Type B pancreatic cell (in vitro differentiated cells): ENCODE results near the gene SPOCK1. TPM values are rescaled to one million over a fixed set of nuclear protein-coding genes. Genes with fewer than 3 reads are reported as not detected.

Experiments
- DNase-seq: peaks from one replicate; pipeline ENCODE4 v3.0.0; 2021; ENCODE audit warnings: mixed read lengths; ENCODE audit not compliant: unreplicated experiment; ENCODE audit errors: extremely low spot score
- H3K27ac Mint-ChIP-seq: 2 replicates; pipeline ENCODE4 v1.8.0; 2021; ENCODE audit warnings: mild to moderate bottlenecking, mixed read lengths
- H3K27me3 Mint-ChIP-seq: 2 replicates; pipeline ENCODE4 v1.8.0; 2021; ENCODE audit warnings: mixed read lengths
- H3K36me3 Mint-ChIP-seq: 2 replicates; pipeline ENCODE4 v1.8.0; 2021; ENCODE audit warnings: mixed read lengths
- H3K4me1 Mint-ChIP-seq: one replicate; pipeline ENCODE4 v1.8.0; 2021; ENCODE audit warnings: mixed read lengths; ENCODE audit not compliant: unreplicated experiment
- H3K4me3 Mint-ChIP-seq: 2 replicates; pipeline ENCODE4 v1.8.0; 2021; ENCODE audit warnings: mild to moderate bottlenecking, mixed read lengths
- H3K9me3 Mint-ChIP-seq: 2 replicates; pipeline ENCODE4 v1.8.0; 2021; ENCODE audit warnings: mixed read lengths
- total RNA-seq: library from RNA; stranded (reverse); gene quantifications from 2 replicates; pipeline ENCODE4 v1.2.1, GENCODE V29; 2021; ENCODE audit warnings: low replicate concordance
- TF ChIP-seq, protein P1 (sequence below): fragments of 200-600 bp; sonication (generic); conservative IDR thresholded peaks from 2 replicates; pipeline ENCODE4 v1.5.0; 2021; ENCODE audit warnings: antibody characterized with exemption, mild to moderate bottlenecking

The SPOCK1 gene
- total RNA-seq, 1 donor from 2014 or later = 45.1 TPM

DNA sequence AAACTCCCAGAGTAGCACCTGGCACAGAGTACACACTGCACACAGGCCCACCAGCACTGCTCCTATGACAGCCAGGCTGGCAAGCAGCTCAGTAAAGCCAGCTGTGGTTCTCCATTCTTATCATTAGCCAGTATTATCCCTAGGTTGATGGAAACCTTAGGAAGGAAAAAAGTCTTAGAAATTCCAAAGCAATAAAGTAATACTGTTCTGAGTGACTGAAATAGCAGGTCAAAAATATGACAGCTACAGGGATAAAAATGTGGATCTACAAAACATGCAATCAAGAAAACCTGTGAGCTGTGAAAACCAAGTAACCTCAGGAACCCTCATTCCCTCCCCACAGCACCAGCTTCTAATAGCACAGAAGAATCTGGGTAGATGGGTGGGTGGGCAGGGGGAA, 403.5 kb downstream of the SPOCK1 start:
- no peak overlapping the region for H3K4me3 Mint-ChIP-seq
- TF ChIP-seq, protein P1, sequence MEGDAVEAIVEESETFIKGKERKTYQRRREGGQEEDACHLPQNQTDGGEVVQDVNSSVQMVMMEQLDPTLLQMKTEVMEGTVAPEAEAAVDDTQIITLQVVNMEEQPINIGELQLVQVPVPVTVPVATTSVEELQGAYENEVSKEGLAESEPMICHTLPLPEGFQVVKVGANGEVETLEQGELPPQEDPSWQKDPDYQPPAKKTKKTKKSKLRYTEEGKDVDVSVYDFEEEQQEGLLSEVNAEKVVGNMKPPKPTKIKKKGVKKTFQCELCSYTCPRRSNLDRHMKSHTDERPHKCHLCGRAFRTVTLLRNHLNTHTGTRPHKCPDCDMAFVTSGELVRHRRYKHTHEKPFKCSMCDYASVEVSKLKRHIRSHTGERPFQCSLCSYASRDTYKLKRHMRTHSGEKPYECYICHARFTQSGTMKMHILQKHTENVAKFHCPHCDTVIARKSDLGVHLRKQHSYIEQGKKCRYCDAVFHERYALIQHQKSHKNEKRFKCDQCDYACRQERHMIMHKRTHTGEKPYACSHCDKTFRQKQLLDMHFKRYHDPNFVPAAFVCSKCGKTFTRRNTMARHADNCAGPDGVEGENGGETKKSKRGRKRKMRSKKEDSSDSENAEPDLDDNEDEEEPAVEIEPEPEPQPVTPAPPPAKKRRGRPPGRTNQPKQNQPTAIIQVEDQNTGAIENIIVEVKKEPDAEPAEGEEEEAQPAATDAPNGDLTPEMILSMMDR = no peak
- H3K27ac Mint-ChIP-seq = no peak overlapping the region
- peaks cover 12% of the 10 kb centered on the region for H3K27me3 Mint-ChIP-seq
- H3K36me3 Mint-ChIP-seq = no peaks in the 10 kb centered on the region
- H3K4me1 Mint-ChIP-seq = peaks cover 19% of the 10 kb centered on the region
- H3K9me3 Mint-ChIP-seq = no peaks in the 10 kb centered on the region
- DNase-seq = no peak

DNA sequence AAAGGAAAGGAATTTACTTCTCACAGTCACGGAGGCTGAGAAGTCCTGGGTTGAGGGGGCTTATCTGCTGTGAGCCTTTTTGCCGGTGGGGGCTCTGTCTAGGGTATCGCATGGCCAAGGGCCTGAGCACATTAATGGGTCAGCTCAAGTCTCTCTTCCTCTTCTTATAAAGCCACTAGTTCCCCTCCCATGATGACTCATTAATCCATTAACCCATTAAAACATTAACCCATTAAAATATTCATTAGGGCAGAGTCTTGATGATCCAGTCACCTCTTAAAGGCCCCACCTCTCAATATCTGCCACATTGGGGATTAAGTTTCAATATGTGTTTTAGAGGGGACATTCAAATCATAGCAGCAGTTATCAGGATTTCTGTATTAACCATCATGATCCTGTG, 406.3 kb downstream of the SPOCK1 start:
- no peaks in the 10 kb centered on the region for H3K36me3 Mint-ChIP-seq
- TF ChIP-seq, protein P1 = no peak
- no peak for DNase-seq
- H3K27me3 Mint-ChIP-seq = peaks cover 8% of the 10 kb centered on the region
- H3K27ac Mint-ChIP-seq = no peak overlapping the region
- peaks cover 19% of the 10 kb centered on the region for H3K4me1 Mint-ChIP-seq
- H3K4me3 Mint-ChIP-seq = no peak overlapping the region
- H3K9me3 Mint-ChIP-seq = no peaks in the 10 kb centered on the region

DNA sequence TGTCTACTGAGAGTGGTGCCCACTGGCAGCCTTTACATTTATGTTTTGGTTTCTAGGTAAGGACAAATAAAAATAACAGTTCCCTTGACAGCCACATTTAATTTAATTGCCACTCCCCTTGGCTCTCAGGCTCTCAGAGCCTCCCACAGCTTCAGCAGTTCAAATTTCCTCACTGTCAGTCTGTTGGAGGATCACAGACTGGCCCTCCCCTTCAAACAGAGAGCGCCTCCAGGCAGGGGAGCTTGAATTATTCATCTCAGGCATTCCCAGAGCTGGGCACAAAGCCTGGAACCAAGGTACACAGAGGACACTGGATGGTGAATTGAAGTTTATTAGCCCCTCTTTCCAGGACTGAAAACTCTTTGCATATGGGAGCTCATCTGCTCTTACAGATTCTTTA, 407.7 kb downstream of the SPOCK1 start:
- DNase-seq = no peak
- H3K9me3 Mint-ChIP-seq = no peaks in the 10 kb centered on the region
- H3K27me3 Mint-ChIP-seq = peaks cover 14% of the 10 kb centered on the region
- H3K4me3 Mint-ChIP-seq = no peak overlapping the region
- peaks cover 19% of the 10 kb centered on the region for H3K4me1 Mint-ChIP-seq
- no peak overlapping the region for H3K27ac Mint-ChIP-seq
- TF ChIP-seq, protein P1 = no peak
- no peaks in the 10 kb centered on the region for H3K36me3 Mint-ChIP-seq

DNA sequence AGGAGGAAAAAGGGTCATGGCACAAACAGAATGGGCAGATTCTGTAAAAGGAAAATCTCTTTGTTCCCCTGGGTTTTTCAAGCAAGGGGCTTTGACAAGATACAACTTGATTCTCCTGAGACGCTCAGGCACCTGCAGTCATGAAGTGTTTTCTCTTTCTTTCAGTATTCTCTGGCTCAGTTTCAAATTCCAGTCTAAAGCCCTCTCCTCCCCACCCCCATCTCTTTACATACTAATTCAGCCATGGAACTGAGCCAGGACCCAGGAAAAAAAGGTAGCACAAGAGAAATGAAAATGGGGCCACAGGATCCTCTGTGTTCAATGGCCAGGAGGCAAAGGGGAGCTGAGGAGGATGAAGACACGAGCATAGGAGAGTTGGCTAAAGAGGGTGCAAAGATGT, 408.4 kb downstream of the SPOCK1 start:
- no peak overlapping the region for H3K4me3 Mint-ChIP-seq

DNA sequence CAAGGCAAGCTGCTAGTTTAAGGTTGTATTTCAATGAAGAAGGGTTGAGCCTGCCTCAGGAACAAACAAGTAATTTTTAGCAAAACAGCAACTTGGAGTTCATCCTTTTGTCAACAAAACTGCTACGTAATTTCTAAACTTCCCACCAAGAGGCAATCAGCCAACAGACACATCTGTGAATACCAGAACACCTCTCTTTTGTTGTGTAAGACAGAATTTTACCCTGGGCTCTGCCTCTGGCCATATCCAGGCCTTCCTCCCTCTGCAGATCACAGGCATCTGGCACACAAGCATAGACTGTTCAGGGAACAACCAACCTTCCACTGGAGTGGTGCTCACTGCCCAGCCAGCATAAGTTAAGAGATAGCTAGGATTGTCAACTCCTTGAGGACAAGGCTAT, 409.0 kb downstream of the SPOCK1 start:
- no peak for DNase-seq
- H3K27ac Mint-ChIP-seq = no peak overlapping the region
- H3K4me3 Mint-ChIP-seq = no peak overlapping the region
- no peaks in the 10 kb centered on the region for H3K36me3 Mint-ChIP-seq
- H3K27me3 Mint-ChIP-seq = peaks cover 24% of the 10 kb centered on the region
- no peaks in the 10 kb centered on the region for H3K9me3 Mint-ChIP-seq
- peaks cover 19% of the 10 kb centered on the region for H3K4me1 Mint-ChIP-seq
- TF ChIP-seq, protein P1 = no peak

More for the DNA sequence above, 408.4 kb downstream of the SPOCK1 start:
- H3K36me3 Mint-ChIP-seq = no peaks in the 10 kb centered on the region
- peaks cover 19% of the 10 kb centered on the region for H3K4me1 Mint-ChIP-seq
- TF ChIP-seq, protein P1 = no peak
- H3K27me3 Mint-ChIP-seq = peaks cover 20% of the 10 kb centered on the region
- DNase-seq = no peak
- no peaks in the 10 kb centered on the region for H3K9me3 Mint-ChIP-seq
- H3K27ac Mint-ChIP-seq = no peak overlapping the region

DNA sequence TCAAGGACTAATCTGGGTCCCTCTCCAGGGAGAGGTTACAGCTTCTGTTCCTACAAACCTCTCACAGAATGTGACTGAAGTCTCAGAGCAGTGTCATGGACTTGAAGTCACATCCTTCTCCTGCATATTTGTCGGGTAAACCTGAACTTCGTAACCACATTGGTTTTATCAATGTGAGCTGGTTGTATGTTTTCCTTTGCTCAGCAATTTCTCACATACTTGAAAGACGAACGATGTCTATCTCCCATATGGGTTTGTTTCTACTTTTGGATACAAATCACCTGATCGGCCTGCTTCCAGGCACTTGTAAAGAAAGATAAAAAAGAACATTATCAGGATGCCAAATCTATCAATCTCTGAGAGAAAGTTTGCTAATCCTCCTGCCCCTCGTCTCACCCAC, 411.0 kb downstream of the SPOCK1 start:
- DNase-seq = no peak
- TF ChIP-seq, protein P1 = no peak
- H3K4me1 Mint-ChIP-seq = peaks cover 19% of the 10 kb centered on the region
- H3K4me3 Mint-ChIP-seq = no peak overlapping the region
- peaks cover 27% of the 10 kb centered on the region for H3K27me3 Mint-ChIP-seq
- no peak overlapping the region for H3K27ac Mint-ChIP-seq
- H3K36me3 Mint-ChIP-seq = no peaks in the 10 kb centered on the region
- H3K9me3 Mint-ChIP-seq = no peaks in the 10 kb centered on the region
